ENCODE measurements around the gene TTC39A.

TTC39A gene

GRCh38 chr1:51344602-51345299 is 14.4 kb upstream of the TTC39A start:
- Mint-ChIP-seq H3K4me3 (no peak overlapping the region), H3K9me3 (no peaks in the 10 kb centered on the region), H3K27me3 (peaks cover 30% of the 10 kb centered on the region), H3K36me3 (no peaks in the 10 kb centered on the region), H3K27ac (no peak overlapping the region), H3K4me1 (peaks cover 8% of the 10 kb centered on the region)

GRCh38 chr1:51344276-51344601 is 13.9 kb upstream of the TTC39A start:
- Mint-ChIP-seq H3K4me3 (no peak overlapping the region), H3K27me3 (peaks cover 31% of the 10 kb centered on the region), H3K9me3 (no peaks in the 10 kb centered on the region), H3K27ac (no peak overlapping the region), H3K4me1 (peaks cover 8% of the 10 kb centered on the region), H3K36me3 (no peaks in the 10 kb centered on the region)

GRCh38 chr1:51343624-51344023 is 13.3 kb upstream of the TTC39A start:
- no peak overlapping the region for H3K4me3 Mint-ChIP-seq
- peaks cover 8% of the 10 kb centered on the region for H3K4me1 Mint-ChIP-seq
- no peaks in the 10 kb centered on the region for H3K36me3 Mint-ChIP-seq
- peaks cover 35% of the 10 kb centered on the region for H3K27me3 Mint-ChIP-seq
- no peaks in the 10 kb centered on the region for H3K9me3 Mint-ChIP-seq
- no peak overlapping the region for H3K27ac Mint-ChIP-seq

DNA sequence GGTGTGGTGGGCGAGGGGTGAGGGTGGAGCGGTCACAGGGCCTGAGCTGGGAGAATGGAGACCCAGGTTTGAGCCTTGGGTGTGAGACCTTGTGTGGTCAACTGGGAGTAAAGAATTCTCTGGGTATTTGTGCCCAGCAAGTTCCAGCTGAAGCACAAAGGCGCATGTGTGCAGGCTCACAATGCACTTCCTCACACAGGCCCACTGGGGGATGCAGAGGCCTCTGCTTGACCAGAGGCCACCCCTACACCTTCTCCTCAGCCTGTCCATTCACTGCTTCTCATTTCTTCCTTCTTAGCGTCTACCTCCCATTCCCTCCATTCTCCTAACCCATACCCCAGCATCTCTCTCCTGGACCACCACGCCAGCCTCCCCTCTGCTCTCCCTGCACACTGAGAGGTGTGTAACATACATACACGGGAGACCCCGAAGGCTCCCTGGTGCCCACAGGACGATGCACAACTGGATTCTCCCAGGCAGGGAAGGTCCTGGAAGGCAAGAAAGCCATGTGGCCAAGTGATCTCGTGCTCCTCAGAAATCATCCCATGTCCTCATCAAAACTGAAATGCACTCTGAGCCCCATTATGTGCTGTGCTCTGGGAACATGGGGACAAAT is 12.3 kb upstream of the TTC39A start:
- H3K4me1 Mint-ChIP-seq: peaks cover 8% of the 10 kb centered on the region
- H3K27ac Mint-ChIP-seq: no peak overlapping the region
- no peaks in the 10 kb centered on the region for H3K9me3 Mint-ChIP-seq
- no peaks in the 10 kb centered on the region for H3K36me3 Mint-ChIP-seq
- H3K27me3 Mint-ChIP-seq: peaks cover 38% of the 10 kb centered on the region
- H3K4me3 Mint-ChIP-seq: no peak overlapping the region

GRCh38 chr1:51341876-51342496 is 11.6 kb upstream of the TTC39A start:
- peaks cover 38% of the 10 kb centered on the region for H3K27me3 Mint-ChIP-seq
- no peaks in the 10 kb centered on the region for H3K9me3 Mint-ChIP-seq

DNA sequence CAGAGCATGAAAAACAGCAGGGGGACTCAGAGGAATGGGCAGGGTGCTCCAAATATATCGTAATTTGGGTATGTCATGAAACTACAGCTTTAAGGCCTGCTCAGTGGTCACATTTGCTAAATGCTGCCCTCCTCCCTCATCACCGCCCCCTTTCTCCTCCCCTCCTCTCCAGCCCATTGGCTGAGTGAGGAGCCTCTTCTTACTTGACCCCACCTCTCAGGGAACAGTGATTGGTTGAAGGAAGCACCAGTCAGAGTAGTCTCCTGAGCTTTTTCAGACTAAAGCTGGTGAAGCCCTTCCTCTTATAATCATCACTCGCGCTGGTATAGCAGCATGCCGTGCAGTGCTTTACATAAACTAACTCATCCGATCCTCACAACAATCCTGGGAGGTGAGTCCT is 10.0 kb upstream of the TTC39A start:
- H3K4me3 Mint-ChIP-seq: no peak overlapping the region
- no peaks in the 10 kb centered on the region for H3K9me3 Mint-ChIP-seq
- H3K27ac Mint-ChIP-seq: no peak overlapping the region
- peaks cover 8% of the 10 kb centered on the region for H3K4me1 Mint-ChIP-seq
- peaks cover 30% of the 10 kb centered on the region for H3K27me3 Mint-ChIP-seq
- no peaks in the 10 kb centered on the region for H3K36me3 Mint-ChIP-seq

More at GRCh38 chr1:51341876-51342496, 11.6 kb upstream of the TTC39A start:
- Mint-ChIP-seq H3K36me3 (no peaks in the 10 kb centered on the region), H3K4me3 (no peak overlapping the region), H3K4me1 (peaks cover 8% of the 10 kb centered on the region), H3K27ac (no peak overlapping the region)

DNA sequence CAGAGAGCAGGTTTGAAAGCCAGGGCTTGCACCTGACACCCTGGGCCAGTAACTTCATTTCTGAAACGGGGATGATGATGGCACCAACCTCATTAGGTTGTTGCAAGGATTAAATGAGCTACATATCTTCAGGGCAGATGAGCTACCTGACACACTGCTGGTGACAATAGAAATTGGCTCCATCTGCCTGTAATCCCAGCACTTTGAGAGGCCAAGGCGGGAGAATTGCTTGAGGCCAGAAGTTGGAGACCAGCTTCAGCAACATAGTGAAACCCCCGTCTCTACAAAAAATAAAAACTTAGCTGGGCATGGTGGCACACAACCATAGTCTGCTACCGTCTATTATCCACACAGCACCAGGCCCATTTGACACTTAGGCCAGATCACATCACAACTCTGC is 6.3 kb upstream of the TTC39A start:
- Mint-ChIP-seq H3K4me1 (no peaks in the 10 kb centered on the region), H3K27me3 (peaks cover 14% of the 10 kb centered on the region), H3K36me3 (no peaks in the 10 kb centered on the region), H3K9me3 (no peaks in the 10 kb centered on the region), H3K4me3 (no peak overlapping the region), H3K27ac (no peak overlapping the region)

GRCh38 chr1:51336004-51336403 is 5.6 kb upstream of the TTC39A start:
- peaks cover 5% of the 10 kb centered on the region for H3K4me1 Mint-ChIP-seq
- no peaks in the 10 kb centered on the region for H3K36me3 Mint-ChIP-seq
- no peak overlapping the region for H3K4me3 Mint-ChIP-seq
- peaks cover 17% of the 10 kb centered on the region for H3K27me3 Mint-ChIP-seq
- no peak overlapping the region for H3K27ac Mint-ChIP-seq
- no peaks in the 10 kb centered on the region for H3K9me3 Mint-ChIP-seq

GRCh38 chr1:51331206-51332100 is 1.1 kb upstream of the TTC39A start:
- Mint-ChIP-seq H3K27ac (no peak overlapping the region), H3K9me3 (no peaks in the 10 kb centered on the region), H3K4me3 (peak overlapping the region; percentile 81), H3K4me1 (peaks cover 9% of the 10 kb centered on the region), H3K36me3 (no peaks in the 10 kb centered on the region), H3K27me3 (peaks cover 22% of the 10 kb centered on the region)

- peaks cover 25% of the 10 kb centered on the region for H3K27me3 Mint-ChIP-seq
- H3K4me3 Mint-ChIP-seq: peak overlapping the region; percentile 73
- no peaks in the 10 kb centered on the region for H3K36me3 Mint-ChIP-seq
- no peaks in the 10 kb centered on the region for H3K9me3 Mint-ChIP-seq
- H3K27ac Mint-ChIP-seq: no peak overlapping the region
- H3K4me1 Mint-ChIP-seq: peaks cover 9% of the 10 kb centered on the region
Measured at GRCh38 chr1:51329443-51330325, 678 bp downstream of the TTC39A start.

- Mint-ChIP-seq H3K4me1 (peaks cover 9% of the 10 kb centered on the region), H3K27ac (no peak overlapping the region), H3K36me3 (no peaks in the 10 kb centered on the region), H3K4me3 (peak overlapping the region; percentile 5), H3K27me3 (peaks cover 25% of the 10 kb centered on the region), H3K9me3 (no peaks in the 10 kb centered on the region)
Measured at GRCh38 chr1:51328926-51329325, 1.4 kb downstream of the TTC39A start.

- H3K27me3 Mint-ChIP-seq: peaks cover 25% of the 10 kb centered on the region
- no peak overlapping the region for H3K4me3 Mint-ChIP-seq
- peaks cover 9% of the 10 kb centered on the region for H3K4me1 Mint-ChIP-seq
- H3K27ac Mint-ChIP-seq: no peak overlapping the region
- no peaks in the 10 kb centered on the region for H3K9me3 Mint-ChIP-seq
- H3K36me3 Mint-ChIP-seq: no peaks in the 10 kb centered on the region
Measured at GRCh38 chr1:51328279-51328678, 2.1 kb downstream of the TTC39A start.

- H3K36me3 Mint-ChIP-seq: no peaks in the 10 kb centered on the region
- H3K27ac Mint-ChIP-seq: no peak overlapping the region
- no peak overlapping the region for H3K4me3 Mint-ChIP-seq
- peaks cover 25% of the 10 kb centered on the region for H3K27me3 Mint-ChIP-seq
- H3K4me1 Mint-ChIP-seq: peaks cover 9% of the 10 kb centered on the region
- no peaks in the 10 kb centered on the region for H3K9me3 Mint-ChIP-seq
Measured at GRCh38 chr1:51327386-51327785, 3.0 kb downstream of the TTC39A start.

DNA sequence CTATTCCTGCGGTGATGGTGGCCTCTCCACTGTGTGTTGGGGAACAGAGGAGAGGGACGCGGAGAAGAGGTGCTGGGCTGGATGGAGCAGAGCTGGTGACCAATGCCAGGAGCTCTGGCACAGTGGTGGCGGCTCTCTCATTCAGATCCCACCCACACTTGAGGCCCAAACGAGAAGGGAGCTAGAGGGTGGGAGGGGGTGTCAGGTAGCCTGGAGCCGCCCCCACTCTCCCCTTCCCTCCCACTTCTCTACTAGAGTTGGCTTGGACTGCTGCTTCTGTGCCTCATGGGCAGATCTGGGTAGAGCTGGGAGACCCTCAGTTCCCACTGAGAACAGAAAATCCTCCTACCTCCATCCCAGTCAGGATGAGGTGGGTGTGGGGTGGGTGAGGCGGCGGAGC is 3.5 kb downstream of the TTC39A start:
- H3K9me3 Mint-ChIP-seq: no peaks in the 10 kb centered on the region
- H3K4me3 Mint-ChIP-seq: no peak overlapping the region
- peaks cover 23% of the 10 kb centered on the region for H3K27me3 Mint-ChIP-seq
- H3K36me3 Mint-ChIP-seq: no peaks in the 10 kb centered on the region
- no peak overlapping the region for H3K27ac Mint-ChIP-seq
- H3K4me1 Mint-ChIP-seq: peaks cover 9% of the 10 kb centered on the region

All from activated naive CD4-positive, alpha-beta T cell treated with anti-CD3 and anti-CD28 coated beads, Interleukin-2, amount 50 U/mL, for 24 hours (primary cell).